ENCODE measurements around the gene PSMB7.
A peak's percentile ranks its signal among the peaks of the same experiment; 100 is the strongest.

Gene PSMB7

DNA sequence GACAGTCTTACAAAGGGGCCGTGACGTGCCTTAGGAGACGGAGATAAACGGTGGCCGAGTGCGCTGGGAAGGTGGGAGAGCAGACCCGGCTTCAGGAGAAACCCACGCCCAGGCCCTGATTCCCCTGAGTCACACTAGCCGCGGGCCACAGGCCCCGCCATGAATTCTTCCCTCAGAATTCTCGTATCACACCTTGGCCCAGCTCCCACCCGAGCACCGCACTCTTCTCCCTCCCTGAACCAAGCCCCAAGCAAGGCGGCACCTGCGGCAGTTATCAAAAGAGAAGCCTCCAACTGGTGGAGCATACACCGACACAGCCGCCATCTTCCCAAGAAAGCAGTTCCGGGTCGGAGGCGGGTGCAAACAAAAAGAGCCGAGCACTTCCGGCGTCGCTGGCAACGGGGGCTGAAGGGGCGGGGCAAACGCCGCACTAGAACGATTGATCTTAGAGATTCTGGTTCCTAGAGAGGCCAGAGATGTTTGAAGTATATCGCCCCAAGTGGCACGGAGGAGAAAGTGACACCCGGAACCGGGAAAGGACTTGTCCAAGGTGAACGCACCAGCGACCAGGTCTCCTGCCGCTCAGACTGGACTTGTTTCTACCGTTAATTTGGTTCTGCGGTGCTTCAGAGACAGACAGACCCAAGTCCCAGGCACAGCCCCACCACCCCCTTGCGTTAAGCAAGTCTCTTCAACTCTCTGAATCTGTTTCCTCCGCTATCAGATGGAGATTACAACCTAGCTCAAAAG is at the start of gene PSMB7:
PSMB7 (minus strand) TSS at position 341 of the 750 bp plus-strand sequence; CDS start at position 324, 17 bp downstream.
- peak; percentile 98 for DNase-seq

GRCh38 chr9:124462739-124463138 is 47.5 kb upstream of the PSMB7 start:
- DNase-seq, result no peak

- no peak for DNase-seq
Measured at GRCh38 chr9:124458441-124458840, 43.2 kb upstream of the PSMB7 start.

DNA sequence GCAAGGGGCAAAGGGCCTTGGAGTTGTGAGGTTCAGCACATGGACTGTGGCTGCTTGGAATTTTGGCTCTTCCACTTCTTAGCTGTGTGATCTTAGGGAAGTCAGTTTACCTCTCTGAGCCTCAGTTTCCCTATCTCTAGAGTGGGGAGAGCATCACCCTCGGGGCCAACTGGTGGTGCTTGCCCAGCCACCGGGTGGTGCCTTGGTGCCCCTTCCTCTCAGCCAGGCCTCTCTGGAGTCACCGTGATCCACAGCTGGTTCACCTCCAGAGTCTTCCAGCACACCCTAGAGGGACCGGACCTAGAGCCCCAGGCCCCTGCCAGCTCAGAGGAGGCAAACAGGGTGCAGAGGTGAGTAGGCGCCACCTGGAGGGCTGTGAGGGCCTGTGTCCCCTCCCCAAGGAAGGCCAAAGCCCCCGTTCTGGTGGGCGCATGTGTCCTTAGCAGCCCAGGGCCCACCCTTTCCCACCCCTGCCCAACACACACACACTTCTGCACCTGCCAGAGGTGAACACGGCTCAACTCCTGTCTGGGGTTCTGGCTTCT is 42.7 kb upstream of the PSMB7 start:
- DNase-seq, result no peak

GRCh38 chr9:124457079-124457886 is 42.0 kb upstream of the PSMB7 start:
- no peak for DNase-seq

GRCh38 chr9:124456341-124457078 is 41.3 kb upstream of the PSMB7 start:
- DNase-seq, result no peak

DNA sequence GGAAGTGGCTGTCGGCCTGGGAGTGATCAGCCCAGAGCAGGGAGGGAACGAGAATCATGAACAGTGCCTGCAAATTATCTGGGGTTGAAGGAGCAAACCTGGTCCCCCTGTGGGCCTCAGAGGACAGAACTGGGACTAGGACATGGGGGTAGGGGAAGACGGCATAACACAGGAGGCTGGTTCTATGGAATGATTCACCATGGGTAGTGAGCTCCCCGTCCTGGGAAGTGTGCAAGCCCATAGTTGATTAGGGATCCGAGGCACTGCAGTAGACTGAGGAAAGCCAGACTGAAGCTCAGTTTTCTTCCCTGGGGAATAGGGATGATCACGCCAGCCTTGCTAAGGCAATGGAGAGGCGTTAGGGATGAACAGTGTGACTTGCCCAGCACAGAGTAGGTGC is 40.6 kb upstream of the PSMB7 start:
- DNase-seq, result no peak

- DNase-seq, result no peak
Measured at GRCh38 chr9:124454791-124455443, 39.7 kb upstream of the PSMB7 start.

- DNase-seq, result no peak
Measured at GRCh38 chr9:124454296-124454695, 39.1 kb upstream of the PSMB7 start.

DNA sequence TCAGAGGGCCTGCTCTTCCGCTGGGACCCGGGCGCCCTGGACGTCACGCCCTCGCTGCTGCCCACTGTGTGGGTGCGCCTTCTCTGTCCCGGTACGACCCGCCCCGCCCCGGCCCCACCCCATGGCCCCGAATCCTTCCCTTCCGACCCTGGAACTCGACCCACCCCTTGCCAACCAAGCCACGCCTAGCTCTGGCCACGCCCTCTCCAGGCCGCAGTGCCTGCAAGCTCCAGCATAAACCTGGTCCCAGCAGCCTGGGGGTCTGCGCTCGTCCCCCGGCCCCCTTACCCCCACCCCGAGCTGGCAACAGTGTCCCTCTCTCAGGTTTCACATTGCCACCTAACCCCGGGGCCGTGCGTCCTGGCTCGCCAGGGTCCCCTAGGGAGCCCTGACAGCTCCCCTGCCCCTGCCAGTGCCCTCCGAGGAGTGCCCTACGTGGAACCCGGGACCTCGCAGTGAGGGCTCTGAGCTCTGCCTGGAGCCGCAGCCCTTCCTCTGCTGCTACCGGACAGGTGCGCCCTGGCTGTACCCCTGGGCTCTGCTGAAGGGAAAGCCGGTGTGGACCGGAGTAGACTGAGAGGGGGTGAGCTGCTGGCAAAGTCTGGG is 38.4 kb upstream of the PSMB7 start:
- no peak for DNase-seq

DNA sequence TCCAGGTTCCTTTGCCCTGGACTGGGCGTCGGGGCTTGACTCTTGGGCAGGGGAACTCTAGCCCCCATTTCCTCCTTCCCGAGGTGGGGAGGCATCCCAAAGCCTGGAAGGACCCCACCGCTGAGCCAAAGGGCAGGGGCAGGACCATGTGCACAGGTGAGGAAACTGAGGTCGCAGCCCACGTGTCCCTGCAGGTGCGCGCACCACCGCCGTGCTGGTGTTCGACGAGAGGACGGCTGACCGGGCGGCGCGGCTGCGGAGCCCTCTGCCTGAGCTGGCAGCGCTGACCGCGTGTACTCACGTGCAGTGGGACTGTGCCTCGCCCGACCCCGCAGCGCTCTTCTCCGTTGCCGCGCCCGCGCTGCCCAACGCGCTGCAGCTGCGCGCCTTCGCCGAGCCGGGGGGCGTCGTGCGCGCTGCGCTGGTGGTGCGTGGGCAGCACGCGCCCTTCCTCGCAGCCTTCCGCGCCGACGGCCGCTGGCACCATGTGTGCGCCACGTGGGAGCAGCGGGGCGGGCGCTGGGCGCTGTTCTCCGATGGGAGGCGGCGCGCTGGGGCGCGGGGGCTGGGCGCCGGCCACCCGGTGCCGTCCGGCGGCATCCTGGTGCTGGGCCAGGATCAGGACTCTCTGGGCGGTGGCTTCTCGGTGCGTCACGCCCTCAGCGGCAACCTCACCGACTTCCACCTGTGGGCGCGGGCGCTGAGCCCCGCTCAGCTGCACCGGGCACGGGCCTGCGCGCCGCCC is 37.8 kb upstream of the PSMB7 start:
- no peak for DNase-seq

GRCh38 chr9:124452326-124452725 is 37.1 kb upstream of the PSMB7 start:
- DNase-seq, result no peak

- DNase-seq, result no peak
Measured at GRCh38 chr9:124450931-124451661, 35.9 kb upstream of the PSMB7 start.

DNA sequence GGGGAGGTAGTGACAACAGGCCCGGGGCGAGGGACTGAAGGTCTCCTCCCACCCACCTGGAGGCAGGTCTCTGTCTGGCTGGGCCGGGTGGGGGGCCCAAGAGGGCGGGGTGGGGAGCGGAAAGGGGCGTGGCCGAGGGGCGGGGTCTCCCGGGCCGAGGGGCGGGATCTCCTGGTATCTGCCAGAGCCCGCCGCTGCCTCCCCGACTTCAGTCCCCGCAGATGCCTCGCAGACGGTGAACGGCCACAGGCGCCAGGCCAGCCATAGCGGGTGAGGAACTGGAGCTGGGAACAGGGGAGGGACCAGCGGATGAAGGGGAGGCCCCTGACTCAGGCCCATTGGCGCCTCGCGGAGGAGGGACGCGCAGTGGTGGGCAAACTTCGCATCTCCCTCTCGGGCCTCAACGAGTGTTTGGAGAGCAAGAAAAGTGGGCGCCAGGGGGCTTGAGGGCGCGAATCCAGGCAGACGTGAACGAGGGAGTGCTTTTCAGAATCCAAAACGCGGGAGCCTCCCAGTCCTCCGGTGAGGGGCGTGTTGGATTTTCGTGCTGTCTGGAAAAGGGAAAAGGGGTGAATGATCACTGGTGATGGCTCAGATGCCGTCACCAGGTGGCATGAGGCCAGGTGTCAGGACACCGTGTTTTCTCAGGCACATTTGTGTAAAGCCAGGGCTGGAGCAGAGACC is 35.1 kb upstream of the PSMB7 start, which contains the start of gene ADGRD2:
ADGRD2 (plus strand) TSS at position 211 of the 684 bp plus-strand sequence. CDS start 1,216 bp downstream, outside the sequence.
- no peak for DNase-seq

DNA sequence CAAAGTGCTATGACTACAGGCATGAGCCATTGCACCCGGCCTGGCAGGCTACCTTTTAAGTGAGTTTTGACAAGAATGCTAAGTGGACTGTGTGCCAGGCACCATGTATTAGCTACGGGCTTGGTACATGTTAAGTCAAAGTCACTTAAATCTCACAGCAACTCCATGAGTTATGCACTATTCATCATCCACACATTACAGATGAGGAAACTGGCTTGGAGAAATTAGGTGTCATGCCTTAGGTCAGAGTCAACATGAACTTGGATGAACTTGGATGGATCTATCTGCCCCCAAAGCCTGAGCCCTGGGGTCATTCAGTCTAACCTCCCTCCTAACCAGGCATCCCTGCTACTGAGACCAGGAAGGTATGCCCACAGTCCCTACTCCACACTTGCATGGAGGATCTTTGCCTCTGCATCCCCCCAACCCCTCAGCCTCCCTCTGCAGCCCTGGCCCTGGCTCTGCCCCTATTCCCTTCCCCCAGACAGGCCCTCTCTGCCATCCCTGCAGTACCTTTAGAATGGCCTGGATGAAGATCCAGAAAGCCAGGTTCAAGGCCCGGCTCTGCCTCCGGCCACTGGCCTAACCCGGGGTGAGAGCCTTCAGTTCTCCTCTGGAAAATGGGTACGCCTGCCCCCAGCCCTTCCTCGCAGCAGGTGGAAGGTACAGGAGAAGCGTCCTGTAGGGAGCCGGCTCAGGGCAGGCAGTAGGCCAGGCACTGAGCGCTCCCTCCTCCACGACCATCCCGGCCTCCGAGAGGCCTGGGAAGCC is 34.3 kb upstream of the PSMB7 start:
- no peak for DNase-seq

- no peak for DNase-seq
Measured at GRCh38 chr9:124448019-124448418, 32.8 kb upstream of the PSMB7 start.

DNA sequence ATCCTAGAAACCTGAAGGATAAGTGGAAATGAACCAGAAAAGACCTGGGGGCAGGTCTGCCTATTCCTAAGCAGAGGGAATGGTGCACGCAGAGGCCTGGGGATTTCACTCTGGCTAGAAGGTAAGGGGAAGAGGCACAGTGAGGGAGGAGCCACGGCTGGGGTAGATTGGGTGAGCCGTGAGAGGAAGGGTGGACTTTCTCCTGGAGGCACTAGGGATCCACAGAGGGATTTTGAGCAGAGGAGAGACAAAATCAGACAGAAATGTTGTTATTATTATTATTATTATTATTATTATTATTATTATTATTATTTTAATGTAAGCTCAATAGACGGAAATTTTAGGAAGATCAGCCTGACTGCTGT is 32.0 kb upstream of the PSMB7 start:
- DNase-seq, result no peak

- DNase-seq, result no peak
Measured at GRCh38 chr9:124444166-124444565, 28.9 kb upstream of the PSMB7 start.

GRCh38 chr9:124443625-124444024 is 28.4 kb upstream of the PSMB7 start:
- no peak for DNase-seq
